HG03571 (cell line): ENCODE measurements around the gene CD300A.
"Not testable (repeated sequence)": the region's sequence is repeated elsewhere in the genome, so short reads cannot be mapped to it uniquely, and the experiment has no call there.

Experiments used
- ATAC-seq: cut with Tn5 transposase; IDR thresholded peaks from one replicate; pipeline ENCODE4 v1.9.1; 2021; ENCODE audit not compliant: unreplicated experiment

The CD300A gene

GRCh38 chr17:74516561-74517328 lies 50.3 kb downstream of the CD300A start:
- ATAC-seq, result no peak

- ATAC-seq, result not testable (repeated sequence)
Observed at GRCh38 chr17:74518413-74518981, 52.1 kb downstream of the CD300A start.

- ATAC-seq, result no peak
Observed at GRCh38 chr17:74520016-74520434, 53.6 kb downstream of the CD300A start.

GRCh38 chr17:74520790-74521480 lies 54.5 kb downstream of the CD300A start:
- ATAC-seq, result no peak

GRCh38 chr17:74521701-74522201 lies 55.3 kb downstream of the CD300A start:
- no peak for ATAC-seq

GRCh38 chr17:74522381-74523105 lies 56.1 kb downstream of the CD300A start:
- ATAC-seq, result no peak

GRCh38 chr17:74523308-74523707 lies 56.9 kb downstream of the CD300A start:
- no peak for ATAC-seq

GRCh38 chr17:74524653-74525464 lies 58.4 kb downstream of the CD300A start:
- no peak for ATAC-seq

GRCh38 chr17:74525465-74525725 lies 59.0 kb downstream of the CD300A start:
- ATAC-seq, result no peak

- ATAC-seq, result no peak
Observed at GRCh38 chr17:74525781-74526288, 59.4 kb downstream of the CD300A start.

- ATAC-seq, result no peak
Observed at GRCh38 chr17:74526681-74527080, 60.2 kb downstream of the CD300A start.

GRCh38 chr17:74527081-74527480 lies 60.6 kb downstream of the CD300A start:
- no peak for ATAC-seq

- ATAC-seq, result no peak
Observed at GRCh38 chr17:74527756-74528155, 61.3 kb downstream of the CD300A start.

- ATAC-seq, result peak; percentile 65
Observed at GRCh38 chr17:74528491-74529199, 62.2 kb downstream of the CD300A start.

- no peak for ATAC-seq
Observed at GRCh38 chr17:74529243-74529642, 62.8 kb downstream of the CD300A start.

- ATAC-seq, result no peak
Observed at GRCh38 chr17:74530831-74531150, 64.4 kb downstream of the CD300A start.

GRCh38 chr17:74531231-74531761 lies 64.9 kb downstream of the CD300A start, which contains the start of gene CD300LB:
Gene CD300LB (minus strand): TSS chr17:74531475. CDS start chr17:74531350, 125 bp downstream.
- no peak for ATAC-seq

- no peak for ATAC-seq
Observed at GRCh38 chr17:74532115-74532514, 65.7 kb downstream of the CD300A start.
